Skeletal muscle tissue (tissue), 4 donors: Measurements from ENCODE around the gene GOLGA6B. TPM values are rescaled to one million over a fixed set of nuclear protein-coding genes. Genes with fewer than 3 reads are reported as not detected.
A peak's percentile ranks its signal among the peaks of the same experiment; 100 is the strongest.
"Not testable (repeated sequence)": the region's sequence is repeated elsewhere in the genome, so short reads cannot be mapped to it uniquely, and the experiment has no call there.

ENCODE experiments used
- H3K27ac ChIP-seq: one replicate; pipeline ENCODE4 v1.7.0; 2013; ENCODE audit warnings: mild to moderate bottlenecking, low read depth, low read length, inconsistent platforms
- H3K27me3 ChIP-seq, 3 donors: one replicate each; pipeline ENCODE4 v1.7.0; 2013; ENCODE audit warnings: low read length in 3 of 3; ENCODE audit not compliant: control insufficient read depth in 3 of 3, insufficient read depth in 3 of 3
- H3K36me3 ChIP-seq, 3 donors: one replicate each; pipeline ENCODE4 v1.7.0; 2013; ENCODE audit warnings: low read length in 3 of 3; ENCODE audit not compliant: control insufficient read depth in 3 of 3, insufficient read depth in 3 of 3
- H3K4me1 ChIP-seq, 3 donors: one replicate each; pipeline ENCODE4 v1.7.0; 2013; ENCODE audit warnings: low read length in 3 of 3, mild to moderate bottlenecking in 3 of 3; ENCODE audit not compliant: control insufficient read depth in 3 of 3, insufficient read depth in 3 of 3
- H3K4me3 ChIP-seq, 3 donors: one replicate each; pipeline ENCODE4 v1.7.0; 2013; ENCODE audit warnings: low read length in 3 of 3
- H3K9ac ChIP-seq, 3 donors: one replicate each; pipeline ENCODE4 v1.7.0; 2013; ENCODE audit warnings: low read length in 3 of 3, mild to moderate bottlenecking in 3 of 3, moderate library complexity in 2 of 3, low read depth in 1 of 3
- H3K9me3 ChIP-seq, 3 donors: one replicate each; pipeline ENCODE4 v1.7.0; 2013; ENCODE audit warnings: low read length in 3 of 3; ENCODE audit not compliant: control insufficient read depth in 3 of 3
- total RNA-seq: library from RNA; depleted of rRNA; stranded (reverse); fragments of >200 nt; gene quantifications from one replicate; pipeline ENCODE4 v1.2.3, GENCODE V29; 2014
- donor health status: Osteomylitis.

GOLGA6B gene
- total RNA-seq, 1 donor from 2014 or later: not detected

DNA sequence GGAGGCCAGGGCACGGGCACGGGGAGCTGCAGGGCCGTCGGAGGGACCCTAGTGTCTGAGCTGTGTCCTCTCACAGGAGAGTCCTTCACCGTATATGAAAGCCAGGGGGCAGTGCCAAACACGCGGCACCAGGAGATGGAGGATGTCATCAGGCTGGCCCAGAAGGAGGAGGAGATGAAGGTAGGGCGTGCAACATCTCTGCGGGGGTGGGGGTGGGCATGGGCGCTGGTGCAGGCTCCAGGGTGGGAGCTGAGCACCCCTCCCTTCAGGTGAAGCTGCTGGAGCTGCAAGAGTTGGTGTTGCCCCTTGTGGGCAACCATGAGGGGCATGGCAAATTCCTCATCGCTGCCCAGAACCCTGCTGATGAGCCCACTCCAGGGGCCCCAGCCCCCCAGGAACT is 11.2 kb downstream of the GOLGA6B start:
- H3K4me3 ChIP-seq, H3K27me3 ChIP-seq, H3K9ac ChIP-seq, H3K27ac ChIP-seq, H3K36me3 ChIP-seq, H3K4me1 ChIP-seq, H3K9me3 ChIP-seq: not testable (repeated sequence)

DNA sequence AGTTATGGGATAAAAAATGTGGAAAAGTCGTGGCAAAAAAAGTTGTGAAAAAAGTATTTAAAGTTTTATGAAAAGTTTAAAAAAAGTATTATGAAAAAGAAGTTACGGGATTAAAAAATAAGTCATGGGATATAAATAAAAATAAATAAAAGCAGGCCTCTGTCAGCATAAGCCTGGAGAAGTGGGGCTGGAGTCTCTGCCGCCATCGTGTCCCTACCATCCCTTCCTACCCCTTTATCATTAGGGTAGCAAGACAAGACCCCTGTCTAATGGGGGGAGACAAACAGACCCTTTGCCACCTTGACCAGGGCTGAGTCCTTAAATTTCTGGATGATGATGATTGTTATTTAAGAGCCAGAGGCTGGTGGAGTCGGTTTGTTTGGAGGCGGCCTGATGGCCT is 15.3 kb downstream of the GOLGA6B start:
- H3K4me1 ChIP-seq, H3K9me3 ChIP-seq, H3K27ac ChIP-seq, H3K27me3 ChIP-seq, H3K36me3 ChIP-seq, H3K4me3 ChIP-seq, H3K9ac ChIP-seq: not testable (repeated sequence)

DNA sequence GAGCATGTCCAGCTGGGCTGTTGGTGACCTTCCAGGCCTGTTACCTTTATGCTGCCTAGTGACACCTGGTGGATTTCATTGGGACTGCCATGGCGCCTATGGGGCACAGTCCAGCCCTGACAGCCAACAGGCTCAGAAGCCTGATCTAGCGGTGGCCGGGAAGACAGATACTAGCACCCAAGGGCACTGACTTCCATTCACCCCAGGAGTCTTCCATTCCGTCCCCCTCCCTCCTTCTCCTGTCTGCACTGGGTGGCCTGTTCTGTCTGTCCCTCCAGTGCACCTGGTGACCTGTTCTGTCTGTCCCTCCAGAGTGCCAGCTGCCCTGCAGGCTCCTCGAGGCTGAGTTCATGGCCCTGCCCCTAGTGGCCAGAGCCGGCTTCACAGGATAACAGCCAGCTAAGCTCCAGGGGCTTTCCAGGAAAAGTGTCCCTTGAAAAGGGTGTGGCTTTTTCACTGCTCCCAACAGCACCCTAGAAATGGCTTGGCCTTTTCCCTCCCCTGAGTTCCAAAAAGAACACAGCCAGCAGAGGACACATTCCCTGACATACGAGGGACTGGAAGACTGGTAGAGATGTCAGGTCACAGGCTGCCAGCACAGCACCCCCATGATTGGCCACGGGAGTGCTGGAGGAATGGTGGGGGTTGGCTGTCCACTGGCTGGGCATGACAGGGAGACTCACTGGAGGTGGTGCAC is 16.3 kb downstream of the GOLGA6B start:
- not testable (repeated sequence) for H3K4me1 ChIP-seq, H3K9me3 ChIP-seq, H3K27ac ChIP-seq, H3K36me3 ChIP-seq, H3K27me3 ChIP-seq
- Histone ChIP-seq H3K4me3 (peak overlapping the region in 2 of 3 donors; percentile 56 to 74), H3K9ac (peak overlapping the region in 1 of 3 donors; percentile 73)

DNA sequence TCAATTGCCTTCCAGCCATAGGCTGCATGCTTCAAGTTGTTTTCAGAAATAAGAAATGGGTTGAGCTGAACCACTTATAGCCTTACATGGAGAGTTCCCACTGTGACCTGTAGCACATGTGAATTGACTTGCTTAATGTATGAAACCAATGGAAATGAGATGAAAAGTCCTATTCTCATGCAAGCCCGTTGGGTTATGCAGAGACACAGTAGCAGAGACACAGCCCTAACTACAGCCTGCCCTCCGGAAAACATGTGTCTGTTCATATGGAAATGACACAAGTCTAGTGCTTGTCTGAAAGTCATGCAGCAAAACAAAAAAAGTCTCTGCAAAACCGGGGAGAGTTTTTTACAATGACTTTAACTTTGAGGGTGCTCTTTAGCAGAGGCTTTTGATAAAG is 17.0 kb downstream of the GOLGA6B start:
- Histone ChIP-seq H3K27ac (no peak overlapping the region), H3K36me3 (no peaks in the 10 kb centered on the region)

DNA sequence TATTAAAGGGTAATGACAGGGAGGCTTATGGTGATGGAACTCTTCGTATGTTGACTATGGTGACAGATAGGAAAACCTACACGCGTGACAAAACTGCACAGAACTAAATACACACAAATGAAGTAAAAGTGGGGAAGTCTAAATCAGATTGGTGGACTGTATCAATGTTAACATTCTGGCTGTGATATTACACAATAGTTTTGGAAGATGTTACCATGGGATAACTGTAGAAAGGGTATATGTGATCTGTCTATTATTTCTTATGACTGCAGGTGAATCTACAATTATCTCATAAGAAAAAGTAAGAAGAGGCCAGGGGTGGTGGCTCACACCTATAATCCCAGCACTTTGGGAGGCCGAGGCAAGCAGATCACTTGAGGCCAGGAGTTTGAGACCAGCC is 22.3 kb downstream of the GOLGA6B start:
- Histone ChIP-seq H3K4me1 (no peaks in the 10 kb centered on the region), H3K36me3 (no peaks in the 10 kb centered on the region), H3K27ac (no peak overlapping the region), H3K4me3 (no peak overlapping the region), H3K9ac (no peak overlapping the region), H3K9me3 (no peaks in the 10 kb centered on the region), H3K27me3 (peaks cover 0 to 13% (median 2%) of the 10 kb centered on the region in 3 donors)

More for the DNA sequence above, 17.0 kb downstream of the GOLGA6B start:
- peaks cover 0 to 3% (median 3%) of the 10 kb centered on the region in 3 donors for H3K27me3 ChIP-seq
- H3K4me3 ChIP-seq: no peak overlapping the region
- H3K9ac ChIP-seq: no peak overlapping the region
- H3K9me3 ChIP-seq: no peaks in the 10 kb centered on the region
- peaks cover 4 to 7% (median 5%) of the 10 kb centered on the region in 3 donors for H3K4me1 ChIP-seq

DNA sequence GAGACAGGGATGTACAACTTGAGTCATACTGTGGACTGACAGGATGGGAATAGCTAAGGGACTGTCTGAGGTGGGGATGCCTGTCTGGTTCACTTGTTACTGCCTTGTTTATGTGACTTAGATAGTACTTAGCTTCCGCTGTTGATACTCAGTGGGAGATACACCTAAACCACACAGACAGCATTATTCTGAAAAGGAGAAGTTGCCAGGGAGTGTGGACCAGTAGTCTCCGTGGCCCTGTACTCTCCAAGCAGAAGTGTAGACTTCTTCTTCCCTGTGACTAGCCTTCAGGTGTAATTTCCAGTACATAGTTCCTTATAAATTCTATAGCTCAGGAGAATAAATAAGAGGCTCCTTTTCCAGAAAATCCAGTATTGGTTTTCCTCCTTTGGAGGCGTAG is 26.4 kb downstream of the GOLGA6B start:
- Histone ChIP-seq H3K27me3 (peaks cover 0 to 11% (median 2%) of the 10 kb centered on the region in 3 donors), H3K4me1 (peaks cover 4 to 8% (median 7%) of the 10 kb centered on the region in 3 donors), H3K27ac (no peak overlapping the region), H3K4me3 (no peak overlapping the region), H3K9ac (no peak overlapping the region), H3K36me3 (no peaks in the 10 kb centered on the region), H3K9me3 (no peaks in the 10 kb centered on the region)

DNA sequence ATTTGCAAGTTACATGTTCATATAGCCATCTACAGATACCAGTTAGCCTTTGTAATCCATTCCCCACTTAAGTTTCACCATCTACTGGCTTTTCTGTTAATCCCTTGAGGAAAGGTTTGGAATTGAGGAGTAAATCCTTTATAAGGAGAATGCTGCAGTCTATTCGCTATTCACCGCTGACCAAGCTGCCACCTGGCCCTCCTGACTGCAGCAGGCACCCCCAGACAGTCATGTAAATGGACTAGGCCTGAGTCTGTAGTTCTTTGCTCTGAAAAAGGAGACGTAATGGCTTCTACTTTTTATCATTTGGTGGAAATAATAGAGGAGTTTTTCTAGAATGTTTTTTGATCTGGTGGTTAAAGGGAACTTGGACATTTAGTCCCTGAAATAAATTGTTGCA is 28.3 kb downstream of the GOLGA6B start:
- H3K9ac ChIP-seq: no peak overlapping the region
- peaks cover 4 to 10% (median 8%) of the 10 kb centered on the region in 3 donors for H3K4me1 ChIP-seq
- no peak overlapping the region for H3K27ac ChIP-seq
- peaks cover 0 to 6% (median 2%) of the 10 kb centered on the region in 3 donors for H3K27me3 ChIP-seq
- no peaks in the 10 kb centered on the region for H3K9me3 ChIP-seq
- no peak overlapping the region for H3K4me3 ChIP-seq
- no peaks in the 10 kb centered on the region for H3K36me3 ChIP-seq

DNA sequence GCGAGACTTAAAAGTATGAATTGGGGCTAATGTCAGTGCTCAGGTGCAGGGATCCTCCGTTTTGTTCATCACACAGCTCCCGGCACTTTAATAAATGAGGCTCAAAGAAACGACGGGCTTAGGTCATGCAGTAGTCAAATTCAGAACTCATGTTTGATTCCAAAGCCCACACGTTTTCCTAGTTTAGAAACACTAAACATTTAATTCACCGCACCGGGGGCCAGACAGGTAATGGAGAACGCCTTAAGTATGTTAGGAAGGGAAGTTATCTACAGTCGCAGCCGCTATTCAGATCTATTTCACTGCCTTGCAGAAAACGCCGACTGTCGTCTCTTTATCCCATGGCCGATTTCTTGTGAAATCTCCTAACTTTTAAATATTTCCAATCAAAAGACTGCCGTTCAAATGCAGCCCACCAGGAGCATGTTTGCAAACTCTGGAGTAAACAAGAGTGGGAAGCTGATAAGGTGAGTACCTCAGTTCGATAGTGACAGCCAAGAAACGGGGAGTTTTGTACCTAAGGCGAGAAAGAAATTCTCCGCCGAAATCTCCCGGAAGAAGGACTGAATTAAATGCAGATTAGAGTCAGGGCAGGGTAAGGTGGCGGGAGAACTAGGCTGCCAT is 30.9 kb downstream of the GOLGA6B start:
- peak overlapping the region; percentile 78 to 99 (median 93) for H3K4me3 ChIP-seq
- no peaks in the 10 kb centered on the region for H3K36me3 ChIP-seq
- H3K9ac ChIP-seq: peak overlapping the region; percentile 83 to 89 (median 88)

DNA sequence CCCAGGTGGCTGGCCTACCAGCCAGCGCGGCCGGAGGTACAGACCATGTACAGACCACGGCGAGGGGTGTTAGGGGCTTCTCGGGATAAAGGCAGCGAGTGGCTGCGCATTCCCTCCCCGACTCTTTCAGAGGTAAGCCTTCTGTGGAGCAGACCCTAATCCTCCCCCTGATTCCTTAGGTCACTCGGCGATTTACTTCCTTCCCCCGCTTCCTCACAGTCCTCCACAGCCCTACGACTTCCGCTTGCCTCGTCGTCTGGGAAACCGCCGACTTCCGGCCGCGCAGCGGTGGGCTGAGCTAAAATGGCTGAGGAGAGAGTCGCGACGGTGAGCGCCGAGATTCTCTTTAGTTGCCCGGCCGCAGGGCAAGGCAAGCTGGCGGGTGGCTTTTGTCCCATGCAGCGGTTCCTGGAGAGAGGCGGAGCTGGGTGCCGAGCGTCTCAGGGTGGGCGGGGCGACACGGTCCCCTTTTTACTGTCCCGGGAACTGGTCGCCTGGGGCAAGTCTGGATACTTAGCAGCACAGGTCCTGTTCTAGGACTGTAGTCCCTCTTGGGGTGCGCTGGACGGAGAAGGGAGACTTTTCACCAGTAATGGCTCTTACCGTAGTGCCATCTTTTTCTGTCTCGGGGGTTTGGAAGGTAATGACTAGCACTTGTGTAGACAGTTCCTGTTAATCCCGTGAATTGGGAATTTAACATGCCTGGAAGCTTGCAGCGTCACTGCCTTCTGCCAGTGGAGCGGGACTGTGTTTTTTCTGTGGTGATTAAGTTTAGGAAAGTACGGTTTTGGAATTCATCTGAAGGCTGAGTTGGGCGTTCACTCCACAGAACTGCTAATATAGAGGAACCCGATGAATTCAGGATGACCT is 31.7 kb downstream of the GOLGA6B start, which contains the start of the genes BBS4 and HIGD2B:
Gene BBS4, plus strand, starts transcription at position 283 of the 870 bp plus-strand sequence. Its CDS starts 21 bp downstream, at position 304.
Gene HIGD2B, minus strand, starts transcription at position 258 of the 870 bp plus-strand sequence. CDS start 9,808 bp downstream, outside the sequence.
- Histone ChIP-seq H3K9me3 (no peaks in the 10 kb centered on the region), H3K4me1 (peaks cover 4 to 10% (median 8%) of the 10 kb centered on the region in 3 donors), H3K27ac (peak within 1 kb of the TSS; percentile 95), H3K27me3 (no peaks in the 10 kb centered on the region), H3K4me3 (peak within 1 kb of the TSS; percentile 78 to 99 (median 93)), H3K36me3 (no peaks in the 10 kb centered on the region), H3K9ac (peak within 1 kb of the TSS; percentile 83 to 89 (median 88))

More for the DNA sequence above, 30.9 kb downstream of the GOLGA6B start:
- H3K9me3 ChIP-seq: no peaks in the 10 kb centered on the region
- no peaks in the 10 kb centered on the region for H3K27me3 ChIP-seq
- peak overlapping the region; percentile 95 for H3K27ac ChIP-seq
- H3K4me1 ChIP-seq: peaks cover 4 to 10% (median 8%) of the 10 kb centered on the region in 3 donors
